GM12892 (cell line): ENCODE results near the gene VSTM1.

Experiments used
- POLR2A ChIP-seq: IDR thresholded peaks from 2 replicates; pipeline ENCODE4 v1.6.1; 2011; ENCODE audit warnings: low read depth, low read length, control low read depth
- TAF1 ChIP-seq: IDR thresholded peaks from 2 replicates; pipeline ENCODE4 v1.6.1; 2011; ENCODE audit warnings: low read depth, mild to moderate bottlenecking, control low read depth, low read length, borderline replicate concordance

GRCh38 chr19:54002495-54003315 lies 61.0 kb downstream of the VSTM1 start:
- TF ChIP-seq TAF1 (no peak), POLR2A (no peak)
